AG04450 (cell line): Measurements from ENCODE around the gene DDX21. TPM values are rescaled to one million over a fixed set of nuclear protein-coding genes. Genes with fewer than 3 reads are reported as not detected.
"Not testable (repeated sequence)": the region's sequence is repeated elsewhere in the genome, so short reads cannot be mapped to it uniquely, and the experiment has no call there.

Experiments used
- CTCF ChIA-PET: fragments of 300-600, 350-600 bp; formaldehyde crosslinking; extraction: SDS; loops from one replicate; lab custom pipeline; 2022; ENCODE audit warnings: antibody characterized with exemption, inconsistent platforms; lab: Charles Lee
- POLR2A ChIA-PET: fragments of 350-600 bp; formaldehyde crosslinking; extraction: SDS; loops from one replicate; lab custom pipeline; 2021; ENCODE audit warnings: antibody characterized with exemption, inconsistent platforms; lab: Yijun Ruan, JAX
- DNase-seq: peaks from one replicate; pipeline ENCODE4 v3.0.0-alpha.2; 2011; ENCODE audit warnings: low read depth, low spot score
- H3K27ac ChIP-seq: one replicate; pipeline ENCODE4 v1.5.1; 2012; ENCODE audit warnings: low read depth, low read length, control low read depth
- H3K27me3 ChIP-seq: one replicate; pipeline ENCODE4 v1.6.0; 2012; ENCODE audit warnings: low read length; ENCODE audit not compliant: control insufficient read depth, insufficient read depth
- H3K4me3 ChIP-seq: 2 replicates; pipeline ENCODE4 v1.5.1; 2011; ENCODE audit warnings: mild to moderate bottlenecking, low read depth, low read length, control low read depth
- H3K9me3 ChIP-seq: 2 replicates; pipeline ENCODE4 v1.5.1; 2012; ENCODE audit warnings: low read length; ENCODE audit not compliant: control insufficient read depth, insufficient read depth
- CTCF ChIP-seq: IDR thresholded peaks from 2 replicates; pipeline ENCODE4 v1.5.1; 2011; ENCODE audit warnings: low read depth, low read length, control low read depth, inconsistent platforms
- polyA plus RNA-seq: library from polyadenylated mRNA; depleted of rRNA; stranded (reverse); fragments of >200 nt; gene quantifications from 2 replicates; pipeline ENCODE4 v1.2.3, GENCODE V29; 2011

DDX21 gene
- polyA plus RNA-seq, 1 experiment = 62.3 TPM

GRCh38 chr10:68959695-68960527 lies 3.9 kb downstream of the DDX21 start:
- no peaks in the 10 kb centered on the region for H3K27me3 ChIP-seq
- ChIA-PET POLR2A (no interaction called here), CTCF (interaction anchor here (1.2 kb wide), 1 partner anchor 134 kb away, joined by 5 read pairs; no protein-coding TSS in a partner anchor)
- H3K4me3 ChIP-seq = no peak overlapping the region
- DNase-seq = no peak
- TF ChIP-seq CTCF = no peak
- H3K27ac ChIP-seq = no peak overlapping the region
- no peaks in the 10 kb centered on the region for H3K9me3 ChIP-seq

- POLR2A ChIA-PET = no interaction called here
- CTCF ChIA-PET = no interaction called here
- no peaks in the 10 kb centered on the region for H3K9me3 ChIP-seq
- no peak overlapping the region for H3K27ac ChIP-seq
- DNase-seq = no peak
- no peaks in the 10 kb centered on the region for H3K27me3 ChIP-seq
- TF ChIP-seq CTCF = no peak
- no peak overlapping the region for H3K4me3 ChIP-seq
These were observed 7.2 kb downstream of the DDX21 start for GRCh38 chr10:68963151-68963550.

DNA sequence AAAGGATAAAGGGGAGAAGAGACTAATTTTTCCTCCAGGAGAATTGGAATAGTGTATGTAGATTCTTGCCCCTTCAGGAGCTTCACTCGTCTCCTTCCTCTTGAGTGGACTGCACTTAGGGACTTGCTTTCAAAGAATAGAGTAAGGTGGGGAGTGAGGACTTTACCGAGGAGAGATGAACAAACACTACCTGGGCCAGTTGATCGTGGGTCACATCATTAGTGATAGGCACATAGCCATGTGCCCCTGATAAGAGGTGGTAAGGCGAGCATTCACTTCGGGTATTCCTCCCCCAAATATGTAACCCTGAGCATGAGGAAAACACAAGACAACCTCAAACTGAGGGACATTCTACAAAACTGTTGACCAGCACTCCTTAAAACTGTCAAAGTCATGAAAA lies 18.0 kb downstream of the DDX21 start:
- TF ChIP-seq CTCF = no peak
- no peaks in the 10 kb centered on the region for H3K9me3 ChIP-seq
- H3K27ac ChIP-seq = no peak overlapping the region
- no peak for DNase-seq
- POLR2A ChIA-PET = interaction anchor here (0.9 kb wide), 1 partner anchor 74 kb away, joined by 3 read pairs; no protein-coding TSS in a partner anchor
- H3K4me3 ChIP-seq = no peak overlapping the region
- CTCF ChIA-PET = interaction anchor here (1.0 kb wide), 1 partner anchor 18 kb away, joined by 3 read pairs; the partner anchor contains the start of gene DDX21
- no peaks in the 10 kb centered on the region for H3K27me3 ChIP-seq

GRCh38 chr10:68975936-68976473 lies 20.0 kb downstream of the DDX21 start:
- H3K27me3 ChIP-seq, H3K9me3 ChIP-seq, H3K4me3 ChIP-seq, DNase-seq, CTCF ChIA-PET, H3K27ac ChIP-seq, POLR2A ChIA-PET: not testable (repeated sequence)

DNA sequence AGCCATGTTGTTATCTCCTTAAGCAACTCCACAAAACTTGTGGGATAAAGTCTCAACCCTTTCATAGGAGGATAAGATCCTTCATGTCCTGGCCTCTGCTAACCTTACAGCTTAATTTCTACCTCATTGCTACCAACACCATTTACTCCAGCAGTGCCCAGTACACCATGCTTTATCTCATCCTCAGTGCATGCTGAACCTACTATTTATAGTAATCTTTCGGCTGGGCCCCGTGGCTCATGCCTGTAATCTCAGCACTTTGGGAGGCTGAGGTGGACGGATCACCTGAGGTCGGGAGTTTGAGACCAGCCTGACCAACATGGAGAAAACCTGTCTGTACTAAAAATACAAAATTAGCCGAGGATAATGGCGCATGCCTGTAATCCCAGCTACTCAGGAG lies 23.8 kb downstream of the DDX21 start:
- H3K27me3 ChIP-seq, H3K4me3 ChIP-seq, H3K9me3 ChIP-seq, H3K27ac ChIP-seq, POLR2A ChIA-PET, DNase-seq: not testable (repeated sequence)
- CTCF ChIA-PET = interaction anchor here (1.1 kb wide), 1 partner anchor 113 kb away, joined by 3 read pairs; no protein-coding TSS in a partner anchor

DNA sequence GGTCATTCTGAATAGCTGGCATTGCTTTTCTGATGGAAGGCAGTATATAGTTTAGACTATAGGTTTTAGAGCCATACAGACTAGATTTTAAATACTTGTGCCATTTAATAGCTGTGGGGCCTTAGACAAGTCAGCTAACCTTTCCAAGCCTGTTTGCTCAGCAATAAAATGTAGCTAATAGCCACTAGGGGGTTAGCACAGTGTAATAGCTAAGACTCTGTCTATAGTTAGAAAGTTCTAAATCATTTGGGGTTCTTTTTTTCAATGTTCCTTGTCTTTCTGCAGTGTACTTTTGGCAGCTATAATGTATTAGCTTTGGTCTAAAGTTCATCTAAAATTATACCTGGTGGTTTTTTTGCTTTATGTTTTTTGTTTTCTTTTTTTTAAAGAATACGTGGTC lies 25.1 kb downstream of the DDX21 start:
- Histone ChIP-seq H3K4me3 (no peak overlapping the region), H3K27ac (no peak overlapping the region), H3K27me3 (no peaks in the 10 kb centered on the region), H3K9me3 (no peaks in the 10 kb centered on the region)
- TF ChIP-seq CTCF = peak; percentile 44
- ChIA-PET POLR2A (interaction anchor here (0.7 kb wide), 1 partner anchor 13 kb away, joined by 3 read pairs; no protein-coding TSS in a partner anchor), CTCF (interaction anchor here (0.8 to 1.4 kb wide), 4 partner anchors 10 to 113 kb away, joined by 3 to 5 read pairs (median 4); partner anchors contain the start of gene DDX21)
- no peak for DNase-seq
